H1 (cell line): Measurements from ENCODE around the gene S100A13. TPM values are rescaled to one million over a fixed set of nuclear protein-coding genes. Genes with fewer than 3 reads are reported as not detected.
A peak's percentile ranks its signal among the peaks of the same experiment; 100 is the strongest.

Experiments used
- BRCA1 ChIP-seq: IDR thresholded peaks from 2 replicates; pipeline ENCODE4 v1.6.1; 2012; ENCODE audit warnings: low read depth, low read length, improper control_type of control experiment
- CHD7 ChIP-seq: fragments of 300-600 bp; sonication (generic); IDR thresholded peaks from 2 replicates; pipeline ENCODE4 v1.7.1; 2012; ENCODE audit warnings: low read length, moderate library complexity, mild to moderate bottlenecking, inconsistent platforms; ENCODE audit not compliant: insufficient replicate concordance
- NRF1 ChIP-seq: IDR thresholded peaks from 2 replicates; pipeline ENCODE4 v1.6.1; 2011; ENCODE audit warnings: mild to moderate bottlenecking, low read depth, low read length, improper control_type of control experiment
- SP2 ChIP-seq: IDR thresholded peaks from 2 replicates; pipeline ENCODE4 v1.6.1; 2012; ENCODE audit warnings: mild to moderate bottlenecking, low read length, inconsistent platforms
- SUZ12 ChIP-seq: fragments of 200-600 bp; sonication (generic); IDR thresholded peaks from 2 replicates; pipeline ENCODE4 v1.6.1; 2012; ENCODE audit warnings: mild to moderate bottlenecking, inconsistent platforms, low read length, moderate library complexity, mixed read lengths
- TAF1 ChIP-seq: IDR thresholded peaks from 2 replicates; pipeline ENCODE4 v1.6.1; 2011; ENCODE audit warnings: mild to moderate bottlenecking, low read depth, low read length
- TBP ChIP-seq: IDR thresholded peaks from 2 replicates; pipeline ENCODE4 v1.6.1; 2011; ENCODE audit warnings: low read depth, low read length, improper control_type of control experiment
- polyA plus RNA-seq, 7 experiments: library from polyadenylated mRNA; depleted of rRNA in 3 of 7; stranded (reverse) in 5 of 7; unstranded in 2 of 7; fragments of >200 nt in 5 of 7; fragments of 200-250 nt in 2 of 7; gene quantifications; 1 replicate in 5 of 7; 2 replicates in 1 of 7; 4 replicates in 1 of 7; pipeline versions ENCODE4 v1.2.1 to v1.2.3, GENCODE V29; 2011 to 2013; ENCODE audit warnings: missing spikeins in 2 of 7, mixed read lengths in 2 of 7
- total RNA-seq: library from RNA; stranded (reverse); fragmentation: NEBNext Ultra II Directional; extraction: Animal tissue kit (Norgen Biotek cat#: 25700); gene quantifications from 2 replicates; pipeline ENCODE4 v1.2.1, GENCODE V29; 2021

S100A13 gene
- total and polyA plus RNA-seq, 2 of the 8 experiments (the other 6 are each of a cell fraction or from before 2014, with no cell fraction given): 63.6 to 127 TPM

GRCh38 chr1:153633754-153634665 lies 6.7 kb upstream of the S100A13 start, which contains the start of gene CHTOP (continued):
- TF ChIP-seq BRCA1 (no peak), TBP (peak; percentile 83), CHD7 (no peak), SP2 (no peak), SUZ12 (no peak), NRF1 (peak; percentile 97), TAF1 (peak; percentile 93)
